Pons (tissue), 1 donor: ENCODE data around the gene SAMD15.
"Not testable (repeated sequence)": the region's sequence is repeated elsewhere in the genome, so short reads cannot be mapped to it uniquely, and the experiment has no call there.

Source experiments
- DNase-seq: peaks from one replicate; pipeline ENCODE4 v3.0.0-alpha.2; 2016; ENCODE audit warnings: low spot score

Gene SAMD15

DNA sequence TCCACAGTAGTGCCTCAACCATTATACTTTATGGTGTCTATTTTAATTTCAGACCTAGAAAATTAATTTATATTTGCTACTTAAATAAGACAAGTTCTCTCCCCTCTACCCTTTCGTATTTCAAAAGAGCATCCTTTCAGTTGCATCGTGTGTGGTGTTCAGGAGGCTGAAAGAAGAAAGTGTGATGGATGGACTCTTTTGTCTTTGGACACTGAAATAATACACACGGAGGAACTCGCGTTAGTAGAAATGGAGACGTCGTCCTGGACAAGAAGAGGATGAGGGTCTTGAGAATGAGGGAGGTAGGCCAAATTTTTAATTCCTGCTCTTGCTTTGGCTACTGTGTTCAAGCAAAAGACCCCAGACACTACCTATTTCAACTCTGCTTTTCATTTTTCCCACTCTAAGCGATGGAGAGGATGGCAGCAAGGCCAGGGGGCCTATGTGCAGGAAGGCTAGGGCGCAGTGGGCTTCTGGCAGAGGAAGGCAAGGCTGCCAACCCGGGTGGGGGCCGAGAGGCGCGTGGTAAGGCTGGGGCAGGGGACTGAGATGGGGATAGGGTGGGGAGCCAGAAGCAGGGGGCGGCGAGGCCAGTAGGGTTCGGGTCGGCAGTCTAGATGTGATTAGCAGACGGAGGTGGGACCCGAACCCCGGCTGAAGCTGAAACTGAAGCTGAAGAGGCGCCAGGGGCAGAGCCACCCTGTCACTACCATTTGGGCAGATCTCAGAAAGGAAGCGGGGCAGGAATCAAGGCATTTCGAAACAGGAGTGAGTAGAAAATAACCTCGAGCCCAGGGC, 1.0 kb upstream of the SAMD15 start:
- no peak for DNase-seq

DNA sequence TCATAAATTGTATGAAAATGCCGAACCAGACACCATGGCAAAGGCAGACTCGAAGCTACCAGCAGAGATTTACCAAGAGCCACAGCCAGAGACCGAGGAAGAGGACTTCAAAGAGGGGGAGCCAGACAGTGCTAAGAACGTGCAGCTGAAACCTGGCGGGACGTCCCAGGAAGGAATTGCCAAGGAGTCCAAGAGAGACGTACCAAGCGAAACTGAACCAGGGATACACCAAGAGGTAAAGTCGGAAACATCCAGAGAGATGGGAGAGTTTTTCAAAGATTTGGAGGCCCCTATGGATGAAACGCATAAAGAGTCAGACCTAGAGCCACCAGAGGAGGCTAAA, 294 bp downstream of the SAMD15 start:
- no peak for DNase-seq

DNA sequence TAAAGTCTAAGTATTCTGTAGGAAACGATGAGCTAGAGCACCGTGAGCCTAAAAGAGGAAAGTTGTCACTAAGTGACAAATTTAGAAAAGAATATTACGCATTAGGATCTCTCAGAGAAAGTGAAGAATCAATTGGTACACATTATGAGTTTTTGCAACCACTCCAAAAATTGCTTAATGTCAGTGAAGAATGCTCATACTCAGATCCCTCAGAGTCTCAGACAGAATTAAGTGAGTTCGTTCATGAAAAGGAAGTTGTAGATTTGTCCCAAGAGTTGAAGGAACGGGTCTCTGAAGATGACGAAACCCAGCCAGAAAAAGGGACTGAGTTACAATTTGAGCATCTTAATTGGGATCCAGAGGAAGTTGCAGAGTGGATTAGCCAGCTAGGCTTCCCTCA, 1.5 kb downstream of the SAMD15 start:
- no peak for DNase-seq

DNA sequence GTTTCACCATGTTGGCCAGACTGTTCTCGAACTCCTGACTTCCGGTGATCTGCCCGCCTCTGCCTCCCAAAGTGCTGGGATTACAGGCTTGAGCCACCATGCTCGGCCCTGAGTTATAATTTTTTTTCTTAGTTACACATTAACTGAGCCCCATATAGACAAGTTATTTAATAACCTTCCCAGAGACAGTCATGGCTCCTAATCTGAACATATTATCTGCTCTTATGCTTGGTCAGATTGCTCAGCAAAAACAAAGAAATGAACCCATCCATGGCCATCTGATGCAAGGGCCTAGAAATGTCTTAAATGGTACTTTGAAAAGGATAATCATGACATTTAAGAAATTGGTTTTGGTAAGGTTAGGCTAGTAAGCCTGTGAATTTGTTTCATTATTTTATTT, 13.0 kb downstream of the SAMD15 start:
- DNase-seq, result no peak

DNA sequence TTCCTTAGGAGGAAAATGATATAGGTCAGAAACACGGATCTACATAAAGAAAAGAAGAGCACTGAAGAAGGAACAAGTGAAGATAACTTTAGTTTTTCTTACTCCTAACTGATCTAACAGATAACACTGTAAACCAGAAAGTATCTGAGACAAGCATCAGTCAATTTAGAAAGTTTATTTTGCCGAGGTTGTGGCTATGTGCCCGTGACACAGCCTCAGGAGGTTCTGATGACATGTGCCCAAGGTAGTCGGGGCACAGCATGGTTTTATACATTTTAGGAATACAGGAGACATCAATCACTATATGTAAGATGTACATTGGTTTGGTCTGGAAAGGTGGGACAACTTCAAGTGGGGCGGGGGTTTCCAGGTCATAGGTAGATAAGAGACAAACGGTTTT, 23.0 kb downstream of the SAMD15 start:
- DNase-seq, result no peak

DNA sequence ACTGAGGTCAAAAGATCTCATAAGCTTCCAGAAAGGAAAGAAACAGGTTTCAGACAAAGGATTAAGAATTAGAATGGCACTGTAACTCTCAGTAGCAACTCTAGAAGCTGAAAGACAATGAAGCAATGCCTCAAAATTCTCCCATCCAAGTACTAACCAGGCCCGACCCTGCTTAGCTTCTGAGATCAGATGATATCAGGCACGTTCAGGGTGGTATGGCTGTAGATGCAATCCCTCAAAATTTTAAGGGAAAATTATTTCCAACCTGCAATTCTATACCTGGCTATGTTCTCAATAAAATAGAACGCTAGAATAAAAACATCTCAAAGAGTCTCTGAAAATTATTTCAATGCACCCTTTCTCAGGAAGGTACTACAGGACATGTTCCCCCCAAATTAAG, 26.6 kb downstream of the SAMD15 start:
- DNase-seq, result no peak

DNA sequence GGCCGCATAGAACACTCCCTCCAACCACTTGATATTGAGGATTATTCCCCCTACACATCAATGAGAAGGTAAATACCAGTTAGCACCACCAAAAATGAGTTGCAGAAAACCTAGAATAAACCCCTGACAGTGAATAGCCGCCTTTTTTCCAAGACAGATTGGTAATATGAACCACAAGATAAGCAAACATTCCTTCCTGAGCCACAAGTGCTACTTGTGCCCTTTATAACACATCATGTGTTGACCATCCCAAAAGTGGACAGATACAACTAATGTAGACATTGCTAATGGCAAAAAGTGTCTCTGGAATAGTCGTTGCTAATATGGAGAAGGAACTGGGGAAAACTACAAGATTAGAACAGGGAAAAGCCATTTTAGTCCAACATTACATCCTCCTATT, 28.9 kb downstream of the SAMD15 start:
- DNase-seq, result no peak

DNA sequence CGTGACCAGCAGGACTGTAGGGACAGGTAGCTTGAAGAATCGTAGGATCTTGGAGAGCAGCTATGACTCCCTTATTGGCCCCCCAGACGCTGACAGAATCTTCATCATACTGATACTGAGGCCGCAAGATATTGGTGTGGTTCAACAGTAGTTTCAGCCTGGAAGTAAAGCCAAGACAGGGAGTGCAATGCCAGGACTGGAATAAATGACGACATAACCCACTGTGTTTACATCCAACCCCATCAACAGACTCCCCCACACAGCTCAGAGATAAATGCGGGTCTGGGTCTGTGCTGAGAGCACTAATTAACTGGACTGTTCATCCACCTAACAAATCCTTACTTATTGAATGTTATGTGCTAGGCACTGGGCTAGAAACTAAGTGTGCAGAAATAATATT, 29.5 kb downstream of the SAMD15 start:
- DNase-seq, result peak; percentile 7

DNA sequence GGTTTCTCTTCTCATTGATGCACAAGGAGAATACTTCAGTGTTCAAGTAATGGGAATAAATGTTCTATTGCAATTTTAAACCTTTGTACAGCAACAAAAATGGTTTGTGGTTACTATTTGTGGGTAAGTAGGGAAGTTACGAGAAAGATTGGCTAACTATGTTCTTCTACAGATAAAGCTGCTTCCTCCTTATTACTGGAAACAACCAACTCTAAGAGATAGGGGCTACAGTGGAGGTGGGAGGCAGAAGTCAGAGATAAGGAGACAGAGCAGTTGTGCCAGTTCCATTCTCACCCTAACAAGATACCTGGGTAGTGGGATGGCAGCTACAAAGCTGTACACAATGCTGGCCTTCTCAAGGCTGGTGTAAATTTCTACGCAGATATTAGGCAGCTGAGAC, 30.0 kb downstream of the SAMD15 start:
- DNase-seq, result peak; percentile 13

DNA sequence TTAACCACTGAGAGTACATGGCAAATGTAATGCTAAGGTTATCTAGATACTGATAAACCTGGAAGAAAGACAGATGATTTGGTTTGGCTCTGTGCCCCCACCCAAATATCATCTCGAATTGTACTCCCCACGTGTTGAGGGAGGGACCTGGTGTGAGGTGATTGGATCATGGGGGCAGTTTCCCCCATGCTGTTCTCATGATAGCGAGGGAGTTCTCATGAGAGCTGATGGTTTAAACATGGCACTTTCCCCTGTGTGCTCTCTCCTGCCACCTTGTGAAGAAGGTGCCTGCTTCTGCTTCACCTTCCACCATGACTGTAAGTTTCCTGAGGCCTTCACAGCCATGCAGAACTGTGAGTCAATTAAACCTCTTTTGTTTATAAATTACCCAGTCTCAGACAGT, 32.0 kb downstream of the SAMD15 start:
- DNase-seq, result no peak

DNA sequence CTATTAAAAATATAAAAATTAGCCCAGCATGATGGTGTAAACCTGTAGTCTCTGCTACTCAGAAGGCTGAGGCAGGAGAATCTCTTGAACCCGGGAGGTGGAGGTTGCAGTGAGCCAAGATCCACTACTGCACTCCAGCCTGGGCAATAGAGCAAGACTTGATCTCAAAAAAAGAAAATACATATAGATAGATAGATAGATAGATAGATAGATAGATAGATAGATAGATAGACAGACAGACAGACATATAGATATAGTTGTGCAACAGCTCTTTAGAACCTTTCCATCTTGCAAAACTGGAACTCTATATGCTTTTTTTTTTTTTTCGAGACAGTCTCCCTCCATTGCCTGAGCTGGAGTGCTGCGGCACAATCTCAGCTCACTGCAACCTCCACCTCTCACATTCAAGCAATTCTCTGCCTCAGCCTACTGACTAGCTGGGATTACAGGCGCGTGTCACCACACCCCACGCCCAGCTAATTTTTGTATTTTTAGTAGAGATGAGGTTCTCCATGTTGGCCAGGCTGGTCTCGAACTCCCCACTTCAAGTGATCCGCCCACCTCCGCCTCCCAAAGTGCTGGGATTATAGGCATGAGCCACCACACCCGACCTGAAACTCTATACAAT, 38.3 kb downstream of the SAMD15 start:
- not testable (repeated sequence) for DNase-seq

DNA sequence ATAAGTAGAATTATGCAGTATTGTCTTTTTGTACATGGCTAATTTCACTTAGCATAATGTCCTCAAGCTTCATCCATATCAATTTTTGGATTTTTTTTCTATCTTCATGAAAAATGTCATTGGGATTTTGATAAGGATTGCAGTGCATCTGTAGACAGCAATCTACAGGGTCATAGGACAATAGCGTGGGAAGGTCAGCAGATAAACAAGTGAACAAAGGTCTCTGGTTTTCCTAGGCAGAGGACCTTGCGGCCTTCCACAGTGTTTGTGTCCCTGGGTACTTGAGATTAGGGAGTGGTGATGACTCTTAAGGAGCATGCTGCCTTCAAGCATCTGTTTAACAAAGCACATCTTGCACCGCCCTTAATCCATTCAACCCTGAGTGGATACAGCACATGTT, 38.9 kb downstream of the SAMD15 start:
- not testable (repeated sequence) for DNase-seq

DNA sequence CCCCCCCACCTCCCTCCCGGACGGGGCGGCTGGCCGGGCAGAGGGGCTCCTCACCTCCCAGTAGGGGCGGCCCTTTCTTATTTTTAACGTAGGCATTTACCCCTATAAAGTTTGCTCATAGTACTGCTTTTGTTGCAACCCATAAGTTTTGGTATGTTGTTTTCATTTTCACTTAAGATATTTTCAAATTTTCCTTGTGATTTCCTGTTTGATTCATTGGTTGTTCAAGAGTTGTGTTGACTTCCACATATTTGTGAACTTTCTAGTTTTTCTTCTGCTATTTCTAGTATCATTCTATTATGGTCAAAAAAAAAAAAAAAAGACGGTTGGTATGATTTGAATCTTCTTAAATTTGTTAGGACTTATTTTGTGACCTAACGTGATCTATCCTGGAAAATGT, 39.7 kb downstream of the SAMD15 start:
- no peak for DNase-seq

DNA sequence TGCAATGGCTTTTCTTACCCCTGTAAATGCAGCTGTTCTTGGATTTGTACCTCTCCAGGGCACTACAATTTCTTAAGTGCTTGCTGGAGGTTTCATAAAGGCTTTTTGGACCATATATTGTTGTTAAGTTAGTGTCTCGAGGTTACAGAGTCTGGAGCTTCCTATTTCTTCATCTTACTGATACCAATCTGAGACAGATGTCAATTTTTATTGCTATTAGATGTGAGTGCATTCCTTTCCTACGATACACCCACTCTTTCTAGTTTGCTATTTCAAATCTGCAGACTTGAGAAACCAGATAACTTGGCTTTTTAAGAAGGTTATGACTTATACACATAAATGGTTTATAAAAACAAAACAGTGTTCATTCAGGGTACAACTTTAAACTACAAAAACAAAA, 44.0 kb downstream of the SAMD15 start:
- no peak for DNase-seq

DNA sequence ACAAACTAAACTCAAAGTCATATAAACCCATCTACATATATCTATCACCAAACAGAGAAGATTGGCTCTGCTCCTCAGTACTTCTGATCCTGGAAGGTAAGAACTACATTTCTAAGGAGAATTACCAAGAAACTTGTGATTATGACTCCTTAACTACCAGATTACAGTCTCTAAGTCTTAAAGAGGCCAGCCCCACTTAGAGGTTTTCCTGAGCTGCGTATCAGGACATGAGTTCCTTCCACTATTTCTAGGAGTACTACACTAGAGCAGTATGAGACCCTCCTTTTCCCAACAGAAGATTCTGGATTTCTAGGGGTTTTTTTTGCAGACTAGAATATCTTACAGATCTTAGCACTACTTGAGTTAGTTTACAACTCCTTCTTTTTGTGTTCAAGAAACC, 46.2 kb downstream of the SAMD15 start, which contains the start of gene NOXRED1:
Gene NOXRED1, minus strand, starts transcription at position 101 of the 400 bp plus-strand sequence. CDS start 634 bp downstream, outside the sequence.
- DNase-seq, result no peak

DNA sequence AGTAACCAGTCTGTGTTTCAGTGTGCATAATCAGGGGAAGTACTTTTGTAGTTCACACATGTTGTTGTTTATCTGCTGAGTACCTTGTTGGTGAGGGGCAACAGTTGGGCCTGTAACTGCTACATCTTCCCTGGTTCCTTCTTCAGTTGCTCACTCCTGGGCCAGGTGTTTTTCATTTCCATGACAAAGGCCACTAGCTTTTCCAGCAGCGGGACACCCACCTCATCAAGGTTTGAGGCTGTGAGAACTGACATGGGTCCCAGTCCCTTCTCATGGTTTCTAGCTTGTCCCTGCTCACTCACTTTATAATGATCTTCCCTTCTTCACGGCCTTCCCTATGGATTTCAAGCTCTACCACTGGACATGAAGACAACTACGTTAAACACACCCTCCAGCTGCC, 47.7 kb downstream of the SAMD15 start:
- DNase-seq, result no peak

DNA sequence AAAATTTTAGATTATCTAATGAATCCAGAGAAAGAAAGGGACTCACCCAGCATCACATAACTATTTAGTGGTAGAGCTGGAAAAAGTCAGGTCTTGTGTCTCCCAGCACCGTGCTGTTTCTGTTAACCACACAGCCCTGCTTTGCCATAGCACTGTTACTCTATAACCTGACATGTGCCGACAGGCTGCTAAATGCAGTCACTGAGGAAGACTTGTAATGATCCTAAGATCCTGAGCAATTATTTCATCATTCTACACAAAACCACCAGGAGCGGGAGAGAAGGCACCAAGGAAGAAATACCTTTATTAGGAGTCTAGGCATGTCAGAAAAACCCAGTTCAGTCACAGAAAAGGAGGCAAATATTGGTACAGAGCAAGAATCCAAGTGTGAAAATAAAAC, 49.2 kb downstream of the SAMD15 start:
- DNase-seq, result no peak

DNA sequence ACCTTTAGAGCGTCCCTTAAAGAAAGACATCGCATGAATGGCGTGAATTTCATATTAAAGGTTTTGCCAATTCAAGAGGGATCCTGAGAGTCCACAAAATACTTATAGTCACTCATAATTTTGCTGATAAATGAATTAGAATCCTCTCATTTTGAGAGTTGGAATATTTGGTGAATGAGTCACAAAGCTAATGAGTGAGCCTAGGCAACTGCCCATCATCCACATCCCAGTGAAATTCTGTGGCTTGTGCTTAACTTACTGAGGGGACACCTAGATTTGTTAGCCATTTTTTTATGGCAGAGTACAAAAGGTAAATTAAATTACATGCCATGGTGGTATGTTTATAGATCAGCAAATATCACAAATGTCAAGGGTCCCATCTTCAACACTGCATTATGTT, 58.9 kb downstream of the SAMD15 start:
- no peak for DNase-seq

DNA sequence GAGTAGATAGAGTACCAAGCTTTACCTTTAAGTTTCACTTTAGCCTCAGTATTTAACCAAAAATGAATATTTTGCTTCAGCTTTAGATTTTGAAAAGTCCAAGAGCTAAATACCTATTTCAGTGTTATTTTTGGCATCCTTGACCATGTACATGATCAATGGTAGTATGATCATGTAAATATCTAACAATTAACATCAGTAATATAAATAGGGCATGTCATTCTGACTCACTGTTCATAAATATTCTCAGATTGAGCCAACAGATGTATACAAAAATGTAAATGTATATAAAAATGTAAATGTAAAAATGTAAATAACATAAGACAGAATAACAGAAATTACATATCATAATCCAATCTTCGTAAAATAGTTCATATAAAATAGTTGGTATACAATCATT, 61.4 kb downstream of the SAMD15 start:
- no peak for DNase-seq

DNA sequence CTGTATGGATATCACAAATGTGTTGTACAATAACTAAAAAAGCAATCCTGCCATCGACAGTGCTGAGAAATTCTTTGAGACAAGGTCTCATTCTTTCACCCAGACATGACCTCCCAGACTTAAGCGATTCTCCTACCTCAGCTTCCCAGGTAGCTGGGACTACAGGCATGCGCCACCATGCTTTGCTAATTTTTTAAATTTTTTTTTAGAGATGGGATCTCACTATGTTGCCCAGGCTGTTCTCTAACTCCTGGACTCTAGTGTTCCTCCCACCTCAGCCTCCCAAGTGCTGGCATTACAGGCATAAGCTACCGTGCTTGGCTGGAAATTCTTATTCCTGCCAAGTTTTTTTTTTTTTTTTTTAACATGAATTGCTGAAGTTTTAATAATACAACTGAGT, 62.7 kb downstream of the SAMD15 start:
- no peak for DNase-seq
